ENCODE results near the gene RAMAC. TPM values are rescaled to one million over a fixed set of nuclear protein-coding genes. Genes with fewer than 3 reads are reported as not detected.

RAMAC gene
- polyA plus RNA-seq, 1 donor from 2014 or later: 116 TPM

GRCh38 chr15:82943176-82943575 is 42.8 kb upstream of the RAMAC start:
- no peaks in the 10 kb centered on the region for H3K9me3 ChIP-seq (ENCODE audit: low read length)
- no peak overlapping the region for H3K4me3 ChIP-seq (ENCODE audit: low read length)
- H3K27me3 ChIP-seq (ENCODE audit: insufficient read depth, low read depth, low read length): no peaks in the 10 kb centered on the region
- no peaks in the 10 kb centered on the region for H3K79me2 ChIP-seq (replicated peaks; ENCODE audit: insufficient read depth, low read length)
- H2AFZ ChIP-seq (ENCODE audit: low read depth, low read length): no peak overlapping the region
- H3K27ac ChIP-seq (ENCODE audit: low read length): no peak overlapping the region
- H3K36me3 ChIP-seq (ENCODE audit: insufficient read depth, low read length): no peaks in the 10 kb centered on the region
- H3K9ac ChIP-seq (ENCODE audit: low read length): no peak overlapping the region
- no peaks in the 10 kb centered on the region for H4K20me1 ChIP-seq (ENCODE audit: insufficient read depth)
- H3K4me2 ChIP-seq (ENCODE audit: low read length): no peak overlapping the region
- TF ChIP-seq EZH2 (IDR thresholded peaks at IDR 0.05; ENCODE audit: borderline replicate concordance, insufficient read depth, low read length, poor library complexity, severe bottlenecking) (no peak), EP300 (conservative IDR thresholded peaks at IDR 0.05; ENCODE audit: poor library complexity, severe bottlenecking) (no peak), RAD21 (conservative IDR thresholded peaks at IDR 0.05) (no peak), SMC3 (conservative IDR thresholded peaks at IDR 0.05; ENCODE audit: poor library complexity) (no peak), MXI1 (conservative IDR thresholded peaks at IDR 0.05; ENCODE audit: poor library complexity, severe bottlenecking) (no peak), TAF1 (IDR thresholded peaks at IDR 0.05; ENCODE audit: low read depth) (no peak), POLR2AphosphoS5 (IDR thresholded peaks at IDR 0.05) (no peak), REST (IDR thresholded peaks at IDR 0.05; ENCODE audit: borderline replicate concordance) (no peak)
- TF ChIP-seq, protein P1, sequence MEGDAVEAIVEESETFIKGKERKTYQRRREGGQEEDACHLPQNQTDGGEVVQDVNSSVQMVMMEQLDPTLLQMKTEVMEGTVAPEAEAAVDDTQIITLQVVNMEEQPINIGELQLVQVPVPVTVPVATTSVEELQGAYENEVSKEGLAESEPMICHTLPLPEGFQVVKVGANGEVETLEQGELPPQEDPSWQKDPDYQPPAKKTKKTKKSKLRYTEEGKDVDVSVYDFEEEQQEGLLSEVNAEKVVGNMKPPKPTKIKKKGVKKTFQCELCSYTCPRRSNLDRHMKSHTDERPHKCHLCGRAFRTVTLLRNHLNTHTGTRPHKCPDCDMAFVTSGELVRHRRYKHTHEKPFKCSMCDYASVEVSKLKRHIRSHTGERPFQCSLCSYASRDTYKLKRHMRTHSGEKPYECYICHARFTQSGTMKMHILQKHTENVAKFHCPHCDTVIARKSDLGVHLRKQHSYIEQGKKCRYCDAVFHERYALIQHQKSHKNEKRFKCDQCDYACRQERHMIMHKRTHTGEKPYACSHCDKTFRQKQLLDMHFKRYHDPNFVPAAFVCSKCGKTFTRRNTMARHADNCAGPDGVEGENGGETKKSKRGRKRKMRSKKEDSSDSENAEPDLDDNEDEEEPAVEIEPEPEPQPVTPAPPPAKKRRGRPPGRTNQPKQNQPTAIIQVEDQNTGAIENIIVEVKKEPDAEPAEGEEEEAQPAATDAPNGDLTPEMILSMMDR (IDR thresholded peaks at IDR 0.05; ENCODE audit: poor library complexity, severe bottlenecking): no peak
- H3K9me2 ChIP-seq (ENCODE audit: insufficient read depth, low read length): no peaks in the 10 kb centered on the region
- no peaks in the 10 kb centered on the region for H3F3A ChIP-seq (ENCODE audit: insufficient read depth, low read length, poor library complexity, severe bottlenecking)

- H3K4me2 ChIP-seq (ENCODE audit: low read length): no peak overlapping the region
- H3K9me2 ChIP-seq (ENCODE audit: insufficient read depth, low read length): no peaks in the 10 kb centered on the region
- no peak overlapping the region for H3K27ac ChIP-seq (ENCODE audit: low read length)
- H4K20me1 ChIP-seq (ENCODE audit: insufficient read depth): no peaks in the 10 kb centered on the region
- no peak overlapping the region for H3K4me3 ChIP-seq (ENCODE audit: low read length)
- H3K27me3 ChIP-seq (ENCODE audit: insufficient read depth, low read depth, low read length): no peaks in the 10 kb centered on the region
- no peaks in the 10 kb centered on the region for H3K36me3 ChIP-seq (ENCODE audit: insufficient read depth, low read length)
- H3K9ac ChIP-seq (ENCODE audit: low read length): no peak overlapping the region
- H2AFZ ChIP-seq (ENCODE audit: low read depth, low read length): no peak overlapping the region
- no peak for TF ChIP-seq EZH2 (IDR thresholded peaks at IDR 0.05; ENCODE audit: borderline replicate concordance, insufficient read depth, low read length, poor library complexity, severe bottlenecking)
- H3F3A ChIP-seq (ENCODE audit: insufficient read depth, low read length, poor library complexity, severe bottlenecking): no peaks in the 10 kb centered on the region
- H3K79me2 ChIP-seq (replicated peaks; ENCODE audit: insufficient read depth, low read length): no peaks in the 10 kb centered on the region
- H3K9me3 ChIP-seq (ENCODE audit: low read length): no peaks in the 10 kb centered on the region
Observed at GRCh38 chr15:82944056-82944455, 42.0 kb upstream of the RAMAC start.

- Histone ChIP-seq H3K9ac (ENCODE audit: low read length) (no peak overlapping the region), H3K27me3 (ENCODE audit: insufficient read depth, low read depth, low read length) (no peaks in the 10 kb centered on the region), H3K9me2 (ENCODE audit: insufficient read depth, low read length) (no peaks in the 10 kb centered on the region), H2AFZ (ENCODE audit: low read depth, low read length) (no peak overlapping the region), H3K4me3 (ENCODE audit: low read length) (no peak overlapping the region), H3K27ac (ENCODE audit: low read length) (no peak overlapping the region), H4K20me1 (ENCODE audit: insufficient read depth) (no peaks in the 10 kb centered on the region), H3K79me2 (replicated peaks; ENCODE audit: insufficient read depth, low read length) (no peaks in the 10 kb centered on the region), H3K9me3 (ENCODE audit: low read length) (no peaks in the 10 kb centered on the region), H3K36me3 (ENCODE audit: insufficient read depth, low read length) (no peaks in the 10 kb centered on the region), H3K4me2 (ENCODE audit: low read length) (no peak overlapping the region), H3F3A (ENCODE audit: insufficient read depth, low read length, poor library complexity, severe bottlenecking) (no peaks in the 10 kb centered on the region)
- TF ChIP-seq RAD21 (conservative IDR thresholded peaks at IDR 0.05) (no peak), SMC3 (conservative IDR thresholded peaks at IDR 0.05; ENCODE audit: poor library complexity) (no peak)
Observed at GRCh38 chr15:82944821-82945220, 41.2 kb upstream of the RAMAC start.
